Measurements from ENCODE around the gene ADSS1. TPM values are rescaled to one million over a fixed set of nuclear protein-coding genes. Genes with fewer than 3 reads are reported as not detected.

ADSS1 gene
- total RNA-seq, 1 experiment from 2014 or later: 10.0 TPM

DNA sequence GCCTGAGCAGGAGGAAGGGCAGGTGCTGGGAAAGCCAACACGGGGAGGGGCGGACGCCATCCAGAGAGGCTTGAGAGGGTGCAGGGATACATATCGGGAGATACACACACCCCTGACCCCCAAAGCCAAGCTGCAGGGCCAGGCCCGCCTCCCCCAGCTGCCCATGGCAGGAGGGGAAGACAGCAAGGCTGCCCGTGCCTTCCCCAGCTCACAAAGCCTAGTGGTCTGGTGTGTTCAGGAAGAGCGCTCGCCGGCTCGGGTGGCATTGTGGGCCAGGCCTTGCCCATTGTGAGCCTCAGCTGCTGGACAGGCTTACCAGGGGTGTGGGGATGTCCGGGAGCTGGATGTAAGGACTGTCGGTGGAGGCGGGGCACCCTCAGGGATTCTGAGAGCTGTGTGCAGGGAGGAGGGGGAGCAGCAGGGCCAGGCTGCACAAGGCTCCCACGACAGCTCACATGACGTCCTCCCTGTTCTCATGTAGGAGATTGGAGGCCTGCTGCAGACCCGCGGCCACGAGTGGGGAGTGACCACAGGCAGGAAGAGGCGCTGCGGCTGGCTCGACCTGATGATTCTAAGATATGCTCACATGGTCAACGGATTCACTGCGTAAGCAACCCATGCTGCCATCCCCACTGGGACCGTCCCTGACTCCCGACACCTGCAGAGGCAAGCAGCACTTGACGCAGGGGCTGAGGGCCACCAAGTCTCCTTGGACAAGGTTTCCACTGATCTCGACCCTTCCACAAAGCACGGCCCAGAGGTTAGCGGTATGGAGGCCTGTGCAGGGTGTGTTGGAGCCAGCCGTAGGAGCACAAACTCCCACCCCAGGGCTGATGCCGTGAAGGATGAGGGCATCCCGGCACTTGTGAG, 18.8 kb downstream of the ADSS1 start (continued):
- TF ChIP-seq, protein P1, sequence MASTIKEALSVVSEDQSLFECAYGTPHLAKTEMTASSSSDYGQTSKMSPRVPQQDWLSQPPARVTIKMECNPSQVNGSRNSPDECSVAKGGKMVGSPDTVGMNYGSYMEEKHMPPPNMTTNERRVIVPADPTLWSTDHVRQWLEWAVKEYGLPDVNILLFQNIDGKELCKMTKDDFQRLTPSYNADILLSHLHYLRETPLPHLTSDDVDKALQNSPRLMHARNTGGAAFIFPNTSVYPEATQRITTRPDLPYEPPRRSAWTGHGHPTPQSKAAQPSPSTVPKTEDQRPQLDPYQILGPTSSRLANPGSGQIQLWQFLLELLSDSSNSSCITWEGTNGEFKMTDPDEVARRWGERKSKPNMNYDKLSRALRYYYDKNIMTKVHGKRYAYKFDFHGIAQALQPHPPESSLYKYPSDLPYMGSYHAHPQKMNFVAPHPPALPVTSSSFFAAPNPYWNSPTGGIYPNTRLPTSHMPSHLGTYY (CRISPR knock-in tag; IDR thresholded peaks at IDR 0.05): no peak
- TF ChIP-seq, protein P2, sequence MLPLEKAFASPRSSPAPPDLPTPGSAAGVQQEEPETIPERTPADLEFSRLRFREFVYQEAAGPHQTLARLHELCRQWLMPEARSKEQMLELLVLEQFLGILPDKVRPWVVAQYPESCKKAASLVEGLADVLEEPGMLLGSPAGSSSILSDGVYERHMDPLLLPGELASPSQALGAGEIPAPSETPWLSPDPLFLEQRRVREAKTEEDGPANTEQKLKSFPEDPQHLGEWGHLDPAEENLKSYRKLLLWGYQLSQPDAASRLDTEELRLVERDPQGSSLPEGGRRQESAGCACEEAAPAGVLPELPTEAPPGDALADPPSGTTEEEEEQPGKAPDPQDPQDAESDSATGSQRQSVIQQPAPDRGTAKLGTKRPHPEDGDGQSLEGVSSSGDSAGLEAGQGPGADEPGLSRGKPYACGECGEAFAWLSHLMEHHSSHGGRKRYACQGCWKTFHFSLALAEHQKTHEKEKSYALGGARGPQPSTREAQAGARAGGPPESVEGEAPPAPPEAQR (CRISPR knock-in tag; IDR thresholded peaks at IDR 0.05): no peak
- TF ChIP-seq ZNF121 (CRISPR knock-in tag; IDR thresholded peaks at IDR 0.05): no peak
- TF ChIP-seq ELF4 (CRISPR knock-in tag; IDR thresholded peaks at IDR 0.05; ENCODE audit: low read depth): no peak
- no peak for TF ChIP-seq ATF1 (CRISPR knock-in tag; IDR thresholded peaks at IDR 0.05)
- no peak for TF ChIP-seq TCF7 (CRISPR knock-in tag; IDR thresholded peaks at IDR 0.05; ENCODE audit: low read depth)

DNA sequence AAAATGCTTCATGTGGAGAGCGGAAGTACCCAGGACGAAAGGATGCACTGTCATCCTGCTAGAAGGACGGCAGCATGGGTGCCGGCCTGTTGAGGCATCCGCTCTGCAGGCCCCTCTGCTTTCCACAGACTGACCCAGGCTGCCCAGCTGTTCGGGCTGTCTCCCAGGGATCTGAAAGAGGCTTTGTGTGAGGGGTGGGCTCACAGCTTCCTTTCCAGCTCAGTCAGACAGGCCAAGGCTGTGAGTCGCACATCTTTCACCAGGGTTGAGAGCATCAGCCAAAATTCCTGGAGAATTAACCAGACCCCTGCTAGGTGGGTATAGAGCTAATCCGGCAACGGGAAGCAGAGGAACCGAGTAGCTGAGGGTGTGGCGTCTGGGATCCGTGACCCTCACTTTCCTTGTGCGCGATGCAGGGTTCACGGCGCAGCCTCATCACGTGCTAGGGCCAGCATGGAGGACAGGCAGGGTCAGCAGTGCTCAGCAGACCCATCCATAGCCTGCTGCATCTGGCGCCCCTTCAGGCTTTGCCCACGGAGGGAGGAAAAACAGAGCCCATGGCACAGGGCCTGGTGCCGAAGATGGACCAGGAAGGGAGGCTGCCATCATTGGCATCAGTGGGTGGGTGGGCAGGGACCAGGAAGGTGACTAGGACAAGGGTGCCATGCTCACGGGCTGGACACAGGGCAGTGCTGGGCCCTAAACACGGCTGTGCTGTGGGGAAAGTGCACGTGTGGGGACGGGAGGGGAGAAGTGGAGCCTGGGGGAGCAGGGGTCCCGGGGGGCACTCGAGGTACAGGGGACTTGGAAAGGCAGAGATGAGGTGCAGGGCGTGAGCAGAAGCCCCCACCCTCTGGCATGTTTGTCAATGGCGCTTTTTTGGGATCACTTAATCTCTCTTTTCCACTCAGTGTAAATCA, 19.7 kb downstream of the ADSS1 start:
- ATAC-seq (no peak), DNase-seq (ENCODE audit: low spot score) (no peak)
- H3K27me3 Mint-ChIP-seq (ENCODE audit: low read depth): no peaks in the 10 kb centered on the region
- no peaks in the 10 kb centered on the region for H3K4me1 Mint-ChIP-seq
- ChIA-PET POLR2A (no interaction called here), CTCF (interaction anchor here (0.6 kb wide), 1 partner anchor 19 kb away, joined by 3 read pairs; the partner anchor contains the start of gene ADSS1)
- H3K27ac Mint-ChIP-seq: no peak overlapping the region
- no peak overlapping the region for H3K4me3 Mint-ChIP-seq
- peaks cover 2% of the 10 kb centered on the region; the same call in 1 of the 2 replicates for H3K36me3 Mint-ChIP-seq
- H3K9me3 Mint-ChIP-seq: no peaks in the 10 kb centered on the region
- TF ChIP-seq, protein P3, sequence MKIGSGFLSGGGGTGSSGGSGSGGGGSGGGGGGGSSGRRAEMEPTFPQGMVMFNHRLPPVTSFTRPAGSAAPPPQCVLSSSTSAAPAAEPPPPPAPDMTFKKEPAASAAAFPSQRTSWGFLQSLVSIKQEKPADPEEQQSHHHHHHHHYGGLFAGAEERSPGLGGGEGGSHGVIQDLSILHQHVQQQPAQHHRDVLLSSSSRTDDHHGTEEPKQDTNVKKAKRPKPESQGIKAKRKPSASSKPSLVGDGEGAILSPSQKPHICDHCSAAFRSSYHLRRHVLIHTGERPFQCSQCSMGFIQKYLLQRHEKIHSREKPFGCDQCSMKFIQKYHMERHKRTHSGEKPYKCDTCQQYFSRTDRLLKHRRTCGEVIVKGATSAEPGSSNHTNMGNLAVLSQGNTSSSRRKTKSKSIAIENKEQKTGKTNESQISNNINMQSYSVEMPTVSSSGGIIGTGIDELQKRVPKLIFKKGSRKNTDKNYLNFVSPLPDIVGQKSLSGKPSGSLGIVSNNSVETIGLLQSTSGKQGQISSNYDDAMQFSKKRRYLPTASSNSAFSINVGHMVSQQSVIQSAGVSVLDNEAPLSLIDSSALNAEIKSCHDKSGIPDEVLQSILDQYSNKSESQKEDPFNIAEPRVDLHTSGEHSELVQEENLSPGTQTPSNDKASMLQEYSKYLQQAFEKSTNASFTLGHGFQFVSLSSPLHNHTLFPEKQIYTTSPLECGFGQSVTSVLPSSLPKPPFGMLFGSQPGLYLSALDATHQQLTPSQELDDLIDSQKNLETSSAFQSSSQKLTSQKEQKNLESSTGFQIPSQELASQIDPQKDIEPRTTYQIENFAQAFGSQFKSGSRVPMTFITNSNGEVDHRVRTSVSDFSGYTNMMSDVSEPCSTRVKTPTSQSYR (CRISPR knock-in tag; IDR thresholded peaks at IDR 0.05): no peak
- TF ChIP-seq, protein P4, sequence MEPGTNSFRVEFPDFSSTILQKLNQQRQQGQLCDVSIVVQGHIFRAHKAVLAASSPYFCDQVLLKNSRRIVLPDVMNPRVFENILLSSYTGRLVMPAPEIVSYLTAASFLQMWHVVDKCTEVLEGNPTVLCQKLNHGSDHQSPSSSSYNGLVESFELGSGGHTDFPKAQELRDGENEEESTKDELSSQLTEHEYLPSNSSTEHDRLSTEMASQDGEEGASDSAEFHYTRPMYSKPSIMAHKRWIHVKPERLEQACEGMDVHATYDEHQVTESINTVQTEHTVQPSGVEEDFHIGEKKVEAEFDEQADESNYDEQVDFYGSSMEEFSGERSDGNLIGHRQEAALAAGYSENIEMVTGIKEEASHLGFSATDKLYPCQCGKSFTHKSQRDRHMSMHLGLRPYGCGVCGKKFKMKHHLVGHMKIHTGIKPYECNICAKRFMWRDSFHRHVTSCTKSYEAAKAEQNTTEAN (CRISPR knock-in tag; IDR thresholded peaks at IDR 0.05): no peak
- no peak for TF ChIP-seq ZNF263 (CRISPR knock-in tag; IDR thresholded peaks at IDR 0.05; ENCODE audit: low read depth)
- no peak for TF ChIP-seq HMGA2 (CRISPR knock-in tag; IDR thresholded peaks at IDR 0.05)
- no peak for TF ChIP-seq ZNF317 (CRISPR knock-in tag; IDR thresholded peaks at IDR 0.05; ENCODE audit: borderline replicate concordance, low read depth)
- no peak for TF ChIP-seq NR1H2 (CRISPR knock-in tag; IDR thresholded peaks at IDR 0.05)
- TF ChIP-seq ELF4 (CRISPR knock-in tag; IDR thresholded peaks at IDR 0.05; ENCODE audit: low read depth): no peak
- TF ChIP-seq, protein P5, sequence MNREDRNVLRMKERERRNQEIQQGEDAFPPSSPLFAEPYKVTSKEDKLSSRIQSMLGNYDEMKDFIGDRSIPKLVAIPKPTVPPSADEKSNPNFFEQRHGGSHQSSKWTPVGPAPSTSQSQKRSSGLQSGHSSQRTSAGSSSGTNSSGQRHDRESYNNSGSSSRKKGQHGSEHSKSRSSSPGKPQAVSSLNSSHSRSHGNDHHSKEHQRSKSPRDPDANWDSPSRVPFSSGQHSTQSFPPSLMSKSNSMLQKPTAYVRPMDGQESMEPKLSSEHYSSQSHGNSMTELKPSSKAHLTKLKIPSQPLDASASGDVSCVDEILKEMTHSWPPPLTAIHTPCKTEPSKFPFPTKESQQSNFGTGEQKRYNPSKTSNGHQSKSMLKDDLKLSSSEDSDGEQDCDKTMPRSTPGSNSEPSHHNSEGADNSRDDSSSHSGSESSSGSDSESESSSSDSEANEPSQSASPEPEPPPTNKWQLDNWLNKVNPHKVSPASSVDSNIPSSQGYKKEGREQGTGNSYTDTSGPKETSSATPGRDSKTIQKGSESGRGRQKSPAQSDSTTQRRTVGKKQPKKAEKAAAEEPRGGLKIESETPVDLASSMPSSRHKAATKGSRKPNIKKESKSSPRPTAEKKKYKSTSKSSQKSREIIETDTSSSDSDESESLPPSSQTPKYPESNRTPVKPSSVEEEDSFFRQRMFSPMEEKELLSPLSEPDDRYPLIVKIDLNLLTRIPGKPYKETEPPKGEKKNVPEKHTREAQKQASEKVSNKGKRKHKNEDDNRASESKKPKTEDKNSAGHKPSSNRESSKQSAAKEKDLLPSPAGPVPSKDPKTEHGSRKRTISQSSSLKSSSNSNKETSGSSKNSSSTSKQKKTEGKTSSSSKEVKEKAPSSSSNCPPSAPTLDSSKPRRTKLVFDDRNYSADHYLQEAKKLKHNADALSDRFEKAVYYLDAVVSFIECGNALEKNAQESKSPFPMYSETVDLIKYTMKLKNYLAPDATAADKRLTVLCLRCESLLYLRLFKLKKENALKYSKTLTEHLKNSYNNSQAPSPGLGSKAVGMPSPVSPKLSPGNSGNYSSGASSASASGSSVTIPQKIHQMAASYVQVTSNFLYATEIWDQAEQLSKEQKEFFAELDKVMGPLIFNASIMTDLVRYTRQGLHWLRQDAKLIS (CRISPR knock-in tag; IDR thresholded peaks at IDR 0.05; ENCODE audit: borderline replicate concordance): no peak
- TF ChIP-seq, protein P6, sequence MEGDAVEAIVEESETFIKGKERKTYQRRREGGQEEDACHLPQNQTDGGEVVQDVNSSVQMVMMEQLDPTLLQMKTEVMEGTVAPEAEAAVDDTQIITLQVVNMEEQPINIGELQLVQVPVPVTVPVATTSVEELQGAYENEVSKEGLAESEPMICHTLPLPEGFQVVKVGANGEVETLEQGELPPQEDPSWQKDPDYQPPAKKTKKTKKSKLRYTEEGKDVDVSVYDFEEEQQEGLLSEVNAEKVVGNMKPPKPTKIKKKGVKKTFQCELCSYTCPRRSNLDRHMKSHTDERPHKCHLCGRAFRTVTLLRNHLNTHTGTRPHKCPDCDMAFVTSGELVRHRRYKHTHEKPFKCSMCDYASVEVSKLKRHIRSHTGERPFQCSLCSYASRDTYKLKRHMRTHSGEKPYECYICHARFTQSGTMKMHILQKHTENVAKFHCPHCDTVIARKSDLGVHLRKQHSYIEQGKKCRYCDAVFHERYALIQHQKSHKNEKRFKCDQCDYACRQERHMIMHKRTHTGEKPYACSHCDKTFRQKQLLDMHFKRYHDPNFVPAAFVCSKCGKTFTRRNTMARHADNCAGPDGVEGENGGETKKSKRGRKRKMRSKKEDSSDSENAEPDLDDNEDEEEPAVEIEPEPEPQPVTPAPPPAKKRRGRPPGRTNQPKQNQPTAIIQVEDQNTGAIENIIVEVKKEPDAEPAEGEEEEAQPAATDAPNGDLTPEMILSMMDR (IDR thresholded peaks at IDR 0.05): no peak
- TF ChIP-seq, protein P7, sequence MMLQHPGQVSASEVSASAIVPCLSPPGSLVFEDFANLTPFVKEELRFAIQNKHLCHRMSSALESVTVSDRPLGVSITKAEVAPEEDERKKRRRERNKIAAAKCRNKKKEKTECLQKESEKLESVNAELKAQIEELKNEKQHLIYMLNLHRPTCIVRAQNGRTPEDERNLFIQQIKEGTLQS (CRISPR knock-in tag; conservative IDR thresholded peaks at IDR 0.05): no peak
- TF ChIP-seq, protein P8, sequence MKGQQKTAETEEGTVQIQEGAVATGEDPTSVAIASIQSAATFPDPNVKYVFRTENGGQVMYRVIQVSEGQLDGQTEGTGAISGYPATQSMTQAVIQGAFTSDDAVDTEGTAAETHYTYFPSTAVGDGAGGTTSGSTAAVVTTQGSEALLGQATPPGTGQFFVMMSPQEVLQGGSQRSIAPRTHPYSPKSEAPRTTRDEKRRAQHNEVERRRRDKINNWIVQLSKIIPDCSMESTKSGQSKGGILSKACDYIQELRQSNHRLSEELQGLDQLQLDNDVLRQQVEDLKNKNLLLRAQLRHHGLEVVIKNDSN (CRISPR knock-in tag; IDR thresholded peaks at IDR 0.05): no peak
- TF ChIP-seq ZNF138 (CRISPR knock-in tag; conservative IDR thresholded peaks at IDR 0.05): no peak
- no peak for TF ChIP-seq CREM (CRISPR knock-in tag; IDR thresholded peaks at IDR 0.05)
- TF ChIP-seq ZNF232 (CRISPR knock-in tag; IDR thresholded peaks at IDR 0.05): no peak
